BJ (cell line): ENCODE data around the gene PARP15. TPM values are rescaled to one million over a fixed set of nuclear protein-coding genes. Genes with fewer than 3 reads are reported as not detected.

Experiments used
- CTCF ChIA-PET: fragments of 350-600 bp; formaldehyde crosslinking; extraction: SDS; loops from one replicate; lab custom pipeline; 2021; ENCODE audit warnings: antibody characterized with exemption, inconsistent platforms; lab: Yijun Ruan, JAX
- POLR2A ChIA-PET: fragments of 300-600 bp; sonication (Branson Sonifier 250); formaldehyde crosslinking; extraction: SDS; loops from one replicate; lab custom pipeline; 2021; ENCODE audit warnings: antibody characterized with exemption; lab: Charles Lee
- DNase-seq: peaks from one replicate; pipeline ENCODE4 v3.0.0-alpha.2; 2011; ENCODE audit warnings: low read depth
- H3K27me3 ChIP-seq: 2 replicates; pipeline ENCODE4 v1.6.0; 2011; ENCODE audit warnings: low read length; ENCODE audit not compliant: control insufficient read depth, insufficient read depth
- H3K36me3 ChIP-seq: 2 replicates; pipeline ENCODE4 v1.5.1; 2011; ENCODE audit warnings: low read length; ENCODE audit not compliant: control insufficient read depth, insufficient read depth
- H3K4me3 ChIP-seq: 2 replicates; pipeline ENCODE4 v1.5.1; 2011; ENCODE audit warnings: low read depth, mild to moderate bottlenecking, control low read depth, low read length
- polyA plus RNA-seq: library from polyadenylated mRNA; depleted of rRNA; stranded (reverse); fragments of >200 nt; gene quantifications from 2 replicates; pipeline ENCODE4 v1.2.3, GENCODE V29; 2011; rRNA removed
- TF ChIP-seq, protein P1 (sequence below): IDR thresholded peaks from 2 replicates; pipeline ENCODE4 v1.5.1; 2011; ENCODE audit warnings: low read depth, mild to moderate bottlenecking, control low read depth, inconsistent platforms, low read length, moderate library complexity; ENCODE audit not compliant: insufficient read depth

PARP15 gene
- polyA plus RNA-seq, 1 experiment = 0.05 TPM

DNA sequence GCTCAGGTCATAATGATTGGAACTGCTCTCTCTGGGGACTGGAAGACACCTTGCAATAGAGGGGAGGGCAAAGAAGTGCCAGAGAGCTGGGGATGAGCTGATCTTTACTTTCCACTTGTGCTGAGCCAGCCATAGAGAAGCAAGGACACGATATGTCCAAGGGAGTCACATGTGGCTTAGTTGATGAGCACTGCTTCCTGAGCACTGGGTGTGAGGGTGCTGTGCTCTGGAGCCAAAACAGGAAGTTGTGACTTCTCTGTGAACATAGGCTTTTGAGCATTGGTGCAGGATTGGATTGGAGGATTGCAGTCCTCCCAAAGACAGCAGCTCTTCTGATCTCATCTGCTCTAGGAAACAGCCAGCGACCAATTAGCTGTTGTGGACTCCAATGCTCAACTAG lies 109.8 kb downstream of the PARP15 start:
- Histone ChIP-seq H3K27me3 (no peaks in the 10 kb centered on the region), H3K4me3 (no peak overlapping the region), H3K36me3 (peaks cover 6% of the 10 kb centered on the region)
- no peak for DNase-seq
- TF ChIP-seq, protein P1, sequence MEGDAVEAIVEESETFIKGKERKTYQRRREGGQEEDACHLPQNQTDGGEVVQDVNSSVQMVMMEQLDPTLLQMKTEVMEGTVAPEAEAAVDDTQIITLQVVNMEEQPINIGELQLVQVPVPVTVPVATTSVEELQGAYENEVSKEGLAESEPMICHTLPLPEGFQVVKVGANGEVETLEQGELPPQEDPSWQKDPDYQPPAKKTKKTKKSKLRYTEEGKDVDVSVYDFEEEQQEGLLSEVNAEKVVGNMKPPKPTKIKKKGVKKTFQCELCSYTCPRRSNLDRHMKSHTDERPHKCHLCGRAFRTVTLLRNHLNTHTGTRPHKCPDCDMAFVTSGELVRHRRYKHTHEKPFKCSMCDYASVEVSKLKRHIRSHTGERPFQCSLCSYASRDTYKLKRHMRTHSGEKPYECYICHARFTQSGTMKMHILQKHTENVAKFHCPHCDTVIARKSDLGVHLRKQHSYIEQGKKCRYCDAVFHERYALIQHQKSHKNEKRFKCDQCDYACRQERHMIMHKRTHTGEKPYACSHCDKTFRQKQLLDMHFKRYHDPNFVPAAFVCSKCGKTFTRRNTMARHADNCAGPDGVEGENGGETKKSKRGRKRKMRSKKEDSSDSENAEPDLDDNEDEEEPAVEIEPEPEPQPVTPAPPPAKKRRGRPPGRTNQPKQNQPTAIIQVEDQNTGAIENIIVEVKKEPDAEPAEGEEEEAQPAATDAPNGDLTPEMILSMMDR = no peak
- ChIA-PET POLR2A (interaction anchor here (0.7 kb wide), 1 partner anchor 432 kb away, joined by 3 read pairs; no protein-coding TSS in a partner anchor), CTCF (interaction anchor here (0.6 to 3.4 kb wide), 4 partner anchors 8 to 1356 kb away, joined by 3 to 16 read pairs (median 4); no protein-coding TSS in a partner anchor)

Other genes with a start within 250 kb of the PARP15 start
- 3.7 and 11.9 TPM in 2 replicates for gene MIX23, start 194.4 kb upstream of the PARP15 start, polyA plus RNA-seq
- gene FAM162A, start 193.5 kb upstream of the PARP15 start, polyA plus RNA-seq = 23.9 and 50.8 TPM in 2 replicates
- gene WDR5B, start 161.6 kb upstream of the PARP15 start, polyA plus RNA-seq = 2.8 and 5.0 TPM in 2 replicates
- gene KPNA1, start 62.7 kb upstream of the PARP15 start, polyA plus RNA-seq = 27.8 and 41.7 TPM in 2 replicates
- gene PARP9, start 13.3 kb upstream of the PARP15 start, polyA plus RNA-seq = 18.2 and 26.9 TPM in 2 replicates
- gene DTX3L, start 13.3 kb upstream of the PARP15 start, polyA plus RNA-seq = 3.5 and 6.1 TPM in 2 replicates
- gene PARP14, start 103.2 kb downstream of the PARP15 start, polyA plus RNA-seq = 13.2 and 20.0 TPM in 2 replicates
- 2.9 and 4.5 TPM in 2 replicates for gene HSPBAP1, start 216.2 kb downstream of the PARP15 start, polyA plus RNA-seq
- gene SLC49A4, start 217.4 kb downstream of the PARP15 start, polyA plus RNA-seq = 8.4 and 12.1 TPM in 2 replicates